HG03196 (cell line): Measurements from ENCODE around the gene MRPL34.

Experiments used
- ATAC-seq: cut with Tn5 transposase; IDR thresholded peaks from one replicate; pipeline ENCODE4 v1.9.1; 2021; ENCODE audit not compliant: unreplicated experiment

MRPL34 gene

DNA sequence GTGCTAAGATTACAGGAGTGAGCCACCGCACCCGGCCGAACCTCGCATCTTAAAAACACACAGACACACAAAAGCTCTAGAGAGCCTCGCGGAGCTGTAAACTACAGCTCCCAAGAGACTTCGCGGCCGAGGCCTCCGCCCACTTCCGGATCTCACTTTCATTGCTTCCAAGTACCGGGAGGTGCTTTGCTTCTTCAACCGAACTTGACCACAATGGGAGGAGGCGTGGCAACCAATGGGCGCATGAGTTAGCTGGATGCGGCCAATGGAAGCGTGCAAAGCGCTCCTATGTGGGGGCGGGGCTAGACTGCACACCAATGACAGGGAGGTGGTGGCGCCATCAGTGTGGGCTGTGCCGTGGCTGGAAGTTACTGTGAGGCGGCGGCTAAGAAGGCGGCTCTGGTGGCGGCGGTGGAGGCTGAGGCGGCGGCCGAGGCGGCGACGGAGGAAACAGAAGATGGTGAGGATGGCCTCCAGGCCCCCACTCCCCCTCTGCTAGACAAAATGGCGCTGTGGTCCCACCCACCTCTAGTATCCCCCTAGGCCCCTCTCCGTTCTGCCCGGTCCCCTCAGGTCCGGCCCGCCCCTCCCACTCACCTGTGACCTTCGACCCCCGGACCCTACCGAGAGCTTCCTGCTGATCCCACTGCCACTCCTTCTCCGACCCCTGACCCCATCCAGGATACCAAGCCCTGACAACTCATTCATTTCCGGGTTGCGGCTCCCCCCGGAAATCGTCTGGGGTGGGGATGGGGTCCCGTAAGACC is 3.7 kb downstream of the MRPL34 start, which contains the start of gene DDA1:
Gene DDA1, plus strand, starts transcription at position 366 of the 767 bp plus-strand sequence. Its CDS starts 92 bp downstream, at position 458.
- ATAC-seq, result peak; percentile 41

GRCh38 chr19:17309965-17310461 is 4.3 kb downstream of the MRPL34 start:
- ATAC-seq, result no peak

- no peak for ATAC-seq
Measured at GRCh38 chr19:17311455-17312188, 6.0 kb downstream of the MRPL34 start.

DNA sequence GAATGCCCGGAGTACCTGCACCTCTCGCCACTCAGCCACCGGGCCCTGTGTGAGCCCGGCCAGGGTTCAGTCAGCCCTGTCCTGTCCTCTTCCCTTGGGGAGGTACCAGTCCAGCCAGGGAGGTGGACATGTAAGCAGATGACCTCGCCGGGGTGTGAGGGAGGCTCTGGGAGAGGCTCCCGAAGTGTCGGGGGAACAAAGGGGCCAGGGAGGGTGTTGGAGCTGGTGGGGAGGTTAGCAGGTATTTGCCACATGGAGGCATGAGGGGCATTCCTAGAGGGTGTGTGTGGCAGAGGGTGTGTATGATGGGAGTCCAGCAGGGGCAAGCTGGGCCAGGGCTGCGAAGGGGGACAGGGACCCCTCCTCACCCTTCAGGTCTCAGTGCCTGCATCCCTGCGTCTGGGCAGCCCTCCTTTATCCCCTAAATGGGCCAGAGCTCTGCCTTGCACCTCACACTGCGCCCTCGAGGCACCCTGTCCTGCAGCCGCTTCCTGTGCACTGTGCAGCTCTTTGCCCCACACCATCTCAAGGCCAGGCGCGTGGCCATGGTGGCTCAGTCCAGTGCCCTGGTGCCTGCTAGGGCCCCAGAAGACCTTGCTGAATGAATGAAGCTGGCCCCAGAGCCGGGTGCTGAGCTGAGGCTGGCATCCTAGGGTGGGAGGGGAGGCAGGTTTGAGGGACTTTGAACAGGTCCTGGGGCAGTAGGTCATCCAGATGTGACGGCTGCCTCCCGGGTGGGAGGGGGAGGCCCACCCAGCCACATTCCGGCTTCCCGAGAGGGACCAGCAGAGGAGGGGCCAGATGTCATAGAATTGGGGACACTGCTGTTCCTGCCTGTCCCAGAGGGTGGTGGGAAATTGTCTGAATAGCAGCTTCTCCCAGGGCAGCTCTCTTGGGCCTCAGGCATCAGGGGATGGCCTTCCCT is 6.8 kb downstream of the MRPL34 start:
- ATAC-seq, result no peak

GRCh38 chr19:17314007-17314593 is 8.4 kb downstream of the MRPL34 start:
- ATAC-seq, result no peak

DNA sequence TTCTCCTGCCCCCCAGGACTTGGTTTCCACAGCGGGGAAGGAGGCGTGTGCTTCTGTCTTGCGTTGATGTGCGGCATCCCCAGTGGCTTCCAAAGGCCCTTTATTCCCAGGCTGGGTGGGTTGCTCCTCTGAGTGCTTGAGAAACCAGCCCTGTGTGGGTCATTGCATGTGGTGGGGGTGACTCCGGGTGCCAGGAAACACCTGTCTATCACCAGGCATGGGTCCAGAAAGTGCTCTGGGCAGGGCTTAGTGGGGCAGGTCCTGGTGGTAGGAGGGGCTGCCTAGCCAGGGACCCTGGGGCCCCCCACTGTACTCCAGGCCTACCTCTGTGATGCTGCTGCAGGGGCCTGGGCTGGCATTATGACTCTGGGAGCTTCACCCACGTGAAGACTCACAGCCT is 13.3 kb downstream of the MRPL34 start:
- no peak for ATAC-seq

- ATAC-seq, result no peak
Measured at GRCh38 chr19:17319473-17320238, 14.0 kb downstream of the MRPL34 start.

DNA sequence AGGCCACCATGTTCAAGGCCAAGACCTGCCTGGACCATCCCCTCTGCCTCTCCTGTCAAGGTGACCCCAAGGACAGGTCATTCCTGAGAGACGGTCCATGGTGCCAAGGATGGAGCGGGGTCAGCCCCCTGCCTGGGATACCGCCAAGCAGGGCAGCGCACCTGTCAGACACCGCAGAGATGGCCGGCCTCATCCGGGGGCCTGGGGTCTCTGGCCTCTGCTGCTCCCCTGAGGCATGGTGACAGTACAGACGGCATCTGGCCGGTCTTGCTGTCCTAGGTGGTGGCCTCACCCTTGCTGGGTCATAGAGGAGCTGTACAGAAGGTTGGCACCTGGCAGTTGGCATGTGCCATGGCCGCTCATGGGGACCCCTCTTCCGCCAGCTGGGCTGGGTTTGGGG is 14.8 kb downstream of the MRPL34 start:
- ATAC-seq, result no peak

DNA sequence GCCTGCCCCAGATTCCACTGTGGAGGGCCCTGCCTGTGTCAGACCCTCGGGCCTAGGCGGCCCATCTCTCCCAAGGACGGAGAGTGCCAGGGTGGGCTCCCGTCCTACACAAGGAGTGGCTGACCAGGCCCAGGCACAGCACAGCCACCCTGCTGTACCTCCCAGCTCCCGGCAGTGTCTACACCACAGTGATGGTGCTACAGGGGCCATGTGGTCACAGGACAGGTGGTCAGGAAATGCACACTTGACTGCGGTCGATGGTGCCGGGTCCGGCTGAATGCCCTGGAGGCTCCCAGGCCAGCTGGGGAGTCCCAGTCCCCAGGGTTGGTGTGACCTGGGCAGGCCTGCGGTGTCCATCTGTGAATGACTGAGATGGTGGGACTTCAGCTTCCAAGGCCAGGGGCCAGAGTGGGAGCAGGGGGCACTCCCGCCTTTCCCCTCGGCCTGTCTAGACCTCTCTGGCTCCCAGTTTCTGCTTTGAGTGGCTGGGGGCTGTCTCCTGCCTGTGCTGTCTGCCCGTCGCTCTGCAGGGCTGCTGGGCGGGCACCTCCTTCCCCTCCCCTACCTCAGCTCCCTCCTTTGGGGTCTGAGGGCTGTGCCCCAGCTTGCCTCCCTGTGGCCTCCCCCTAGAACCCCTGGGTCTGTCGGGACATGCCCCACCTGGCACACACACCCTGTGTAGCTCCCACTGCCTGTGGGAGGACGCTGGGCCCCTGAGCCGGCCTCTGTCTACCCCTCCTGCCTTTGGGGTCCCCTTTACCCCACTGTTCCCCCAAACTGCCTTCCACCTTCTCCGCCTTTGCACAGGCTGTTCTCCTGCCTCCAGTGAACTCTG is 16.2 kb downstream of the MRPL34 start:
- no peak for ATAC-seq

- no peak for ATAC-seq
Measured at GRCh38 chr19:17322854-17323253, 17.2 kb downstream of the MRPL34 start.

- ATAC-seq, result no peak
Measured at GRCh38 chr19:17323300-17323963, 17.8 kb downstream of the MRPL34 start.

- ATAC-seq, result no peak
Measured at GRCh38 chr19:17323964-17324332, 18.3 kb downstream of the MRPL34 start.

DNA sequence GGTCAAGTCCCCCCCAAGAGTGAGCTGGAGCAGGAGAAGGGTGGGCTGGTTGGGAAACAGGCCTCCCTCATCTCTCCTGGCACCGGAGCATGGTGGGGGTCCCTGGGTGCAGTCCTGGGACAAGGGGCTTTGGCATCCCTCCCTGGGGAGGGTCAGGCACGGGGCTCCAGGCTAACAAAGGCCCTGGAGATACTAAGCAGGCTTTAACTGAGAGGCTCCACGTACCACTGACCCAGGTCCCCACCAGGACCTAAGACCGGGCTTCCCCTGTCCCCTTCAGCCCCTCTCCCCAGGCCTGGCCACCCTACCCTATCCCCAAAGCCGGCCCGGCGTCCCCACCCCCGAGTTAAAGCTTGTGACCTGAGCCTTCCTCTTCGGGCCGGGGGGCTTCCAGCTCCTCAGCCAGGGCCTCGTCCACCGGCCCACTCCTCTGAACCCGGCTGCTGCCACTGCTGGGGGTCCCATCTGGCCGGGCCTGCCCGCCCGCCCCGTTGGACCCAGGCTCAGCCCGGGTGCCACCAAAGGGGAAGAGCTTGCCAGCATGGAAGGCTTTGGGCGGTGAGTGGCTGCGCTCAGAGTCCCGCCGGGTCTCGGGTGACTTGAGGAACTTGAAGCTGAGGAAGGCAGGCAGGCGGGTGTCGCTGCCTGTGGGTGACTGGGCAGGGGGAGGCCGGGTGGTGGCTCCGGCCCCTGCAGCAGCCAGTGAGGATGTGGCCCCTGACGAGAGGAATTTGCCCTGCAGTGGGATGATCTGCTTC is 18.9 kb downstream of the MRPL34 start:
- ATAC-seq, result no peak

DNA sequence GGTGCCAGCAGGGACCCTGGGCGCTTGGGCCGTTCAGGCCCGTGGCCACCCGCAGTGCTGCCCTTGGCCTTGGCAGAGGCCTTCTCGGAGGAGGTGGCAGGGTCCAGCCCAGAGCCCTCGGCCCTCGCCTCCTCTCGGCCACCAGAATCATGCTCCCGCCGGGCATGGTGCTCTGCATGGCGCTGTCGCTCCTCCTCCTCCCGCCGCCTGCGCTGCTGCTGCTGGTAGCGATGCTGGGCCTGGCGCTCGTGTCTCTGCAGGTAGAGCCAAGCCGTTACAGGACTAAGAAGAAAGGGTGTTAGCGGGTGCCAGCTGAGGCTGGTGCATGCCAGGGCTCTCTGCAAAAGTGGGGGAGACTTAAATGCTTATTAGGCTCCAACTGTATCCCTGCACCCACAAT is 19.5 kb downstream of the MRPL34 start:
- ATAC-seq, result no peak

DNA sequence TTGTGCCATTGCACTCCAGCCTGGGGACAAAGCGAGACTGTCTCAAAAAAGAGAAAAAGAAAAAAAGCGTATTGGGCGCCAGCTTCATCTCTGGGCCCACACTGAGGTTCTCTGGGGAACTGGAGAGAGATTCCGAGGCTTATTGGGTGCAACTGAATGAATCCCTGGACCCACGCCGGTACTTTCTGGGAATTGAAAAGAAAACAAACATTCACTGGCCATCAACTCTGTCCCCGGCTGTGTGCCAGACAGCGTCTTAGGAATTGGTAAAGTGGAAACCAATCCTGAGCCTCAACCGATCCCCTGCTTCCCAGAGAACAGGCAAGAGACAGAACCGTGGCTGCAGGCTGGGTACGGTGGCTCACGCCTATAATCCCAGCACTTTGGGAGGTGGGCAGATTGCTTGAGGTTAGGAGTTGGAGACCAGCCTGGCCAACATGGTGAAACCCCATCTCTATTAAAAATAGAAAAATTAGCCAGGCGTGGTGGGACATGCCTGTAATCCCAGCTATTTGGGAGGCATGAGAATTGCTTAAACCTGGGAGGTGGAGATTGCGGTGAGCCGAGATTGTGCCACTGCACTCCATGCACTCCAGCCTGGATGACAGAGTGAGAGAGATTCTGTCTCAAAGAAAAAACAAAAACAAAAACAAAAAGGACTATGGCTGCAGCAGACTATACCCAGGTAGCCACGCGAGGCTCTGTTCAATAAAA is 20.4 kb downstream of the MRPL34 start:
- no peak for ATAC-seq

- ATAC-seq, result no peak
Measured at GRCh38 chr19:17326595-17326966, 20.9 kb downstream of the MRPL34 start.

DNA sequence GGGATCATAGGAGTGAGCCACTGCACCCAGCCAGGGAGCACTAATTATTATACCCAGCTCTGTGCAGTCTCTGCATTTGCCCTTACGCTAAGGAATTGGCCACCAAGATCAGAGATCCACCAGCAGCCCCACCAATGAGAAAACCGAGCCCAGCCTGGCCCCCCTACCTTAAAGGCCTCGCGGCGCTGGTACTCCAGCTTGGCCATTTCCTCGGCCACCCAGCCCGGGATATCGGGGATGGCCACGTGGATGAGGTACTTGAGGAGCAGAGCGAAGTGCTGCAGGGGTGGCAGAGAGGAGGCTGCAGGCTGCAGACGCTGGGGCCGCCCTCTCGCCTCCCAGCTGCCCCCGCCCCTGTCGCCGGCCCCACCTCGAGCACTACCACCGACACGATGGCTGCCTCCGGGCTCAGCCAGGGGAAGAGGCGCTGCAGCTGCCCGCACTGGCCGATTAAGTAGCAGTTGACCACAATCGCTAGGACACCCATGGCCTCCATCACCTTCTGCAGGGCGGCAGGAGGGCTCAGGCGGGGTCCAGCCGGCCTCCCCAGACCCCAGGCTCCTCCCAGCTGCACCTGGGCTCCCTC is 21.5 kb downstream of the MRPL34 start:
- ATAC-seq, result no peak
